Measurements from ENCODE around the gene SUGCT. TPM values are rescaled to one million over a fixed set of nuclear protein-coding genes. Genes with fewer than 3 reads are reported as not detected.

Gene SUGCT
- total RNA-seq, 1 experiment from 2014 or later: 9.9 TPM

DNA sequence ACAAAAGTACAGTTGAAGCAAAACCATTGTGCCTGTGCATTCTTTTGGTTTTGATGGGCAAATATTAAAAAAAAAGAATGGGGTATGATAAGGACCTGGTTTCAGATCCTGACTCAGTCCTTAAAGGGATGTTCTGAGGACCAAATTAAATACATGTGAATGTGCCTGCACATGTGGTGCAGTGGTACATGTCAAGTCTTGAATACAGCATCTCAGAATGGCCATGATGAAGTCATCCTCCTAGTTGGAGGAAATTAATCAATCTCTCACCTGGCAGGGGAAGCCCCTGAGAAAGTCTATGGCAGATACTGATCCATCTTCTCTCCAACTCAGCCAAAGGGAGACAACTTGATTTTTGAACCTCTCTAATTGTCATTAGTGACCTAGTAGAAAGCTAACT lies 207.0 kb downstream of the SUGCT start:
- DNase-seq: no peak
- BruUV-seq (replicated peaks): no TSS peak
- Histone ChIP-seq H3K27me3 (replicated peaks; ENCODE audit: control insufficient read depth, insufficient read depth, low read length) (no peaks in the 10 kb centered on the region), H3K36me3 (ENCODE audit: control insufficient read depth, insufficient read depth, low read length) (no peaks in the 10 kb centered on the region), H3K4me1 (no peaks in the 10 kb centered on the region), H3K4me3 (ENCODE audit: low read depth, low read length) (no peak overlapping the region), H3K9me3 (no peaks in the 10 kb centered on the region)
- H3K9me3 Mint-ChIP-seq (ENCODE audit: unreplicated experiment): peaks cover 20% of the 10 kb centered on the region
- H3K4me3 Mint-ChIP-seq (ENCODE audit: unreplicated experiment): no peak overlapping the region
- H3K27ac Mint-ChIP-seq (ENCODE audit: unreplicated experiment): no peak overlapping the region
- H3K4me1 Mint-ChIP-seq (ENCODE audit: low read depth, unreplicated experiment): no peaks in the 10 kb centered on the region
- POLR2A ChIA-PET: no interaction called here
- CTCF ChIA-PET: no interaction called here
- no peaks in the 10 kb centered on the region for H3K27me3 Mint-ChIP-seq (ENCODE audit: insufficient read depth, unreplicated experiment)
- intact Hi-C loops (cut with micrococcal nuclease; ENCODE audit: unreplicated experiment): no loop called here
- no peaks in the 10 kb centered on the region for H3K36me3 Mint-ChIP-seq (ENCODE audit: insufficient read depth, unreplicated experiment)
- TF ChIP-seq CTCF (IDR thresholded peaks at IDR 0.05; ENCODE audit: insufficient read depth in 1 of 2, low read depth in 1 of 2, low read length in 1 of 2, severe bottlenecking in 1 of 2, unreplicated experiment in 1 of 2): no peak

- Mint-ChIP-seq H3K27ac (ENCODE audit: unreplicated experiment) (no peak overlapping the region), H3K27me3 (ENCODE audit: insufficient read depth, unreplicated experiment) (peaks cover 3% of the 10 kb centered on the region), H3K4me3 (ENCODE audit: unreplicated experiment) (no peak overlapping the region), H3K9me3 (ENCODE audit: unreplicated experiment) (no peaks in the 10 kb centered on the region), H3K36me3 (ENCODE audit: insufficient read depth, unreplicated experiment) (no peaks in the 10 kb centered on the region), H3K4me1 (ENCODE audit: low read depth, unreplicated experiment) (peaks cover 14% of the 10 kb centered on the region)
- Histone ChIP-seq H3K4me1 (no peaks in the 10 kb centered on the region), H3K9me3 (no peaks in the 10 kb centered on the region), H3K4me3 (ENCODE audit: low read depth, low read length) (no peak overlapping the region), H3K36me3 (ENCODE audit: control insufficient read depth, insufficient read depth, low read length) (no peaks in the 10 kb centered on the region), H3K27me3 (replicated peaks; ENCODE audit: control insufficient read depth, insufficient read depth, low read length) (no peaks in the 10 kb centered on the region)
- CTCF ChIA-PET: no interaction called here
- POLR2A ChIA-PET: no interaction called here
- BruUV-seq (replicated peaks): no TSS peak
- TF ChIP-seq CTCF (IDR thresholded peaks at IDR 0.05; ENCODE audit: insufficient read depth in 1 of 2, low read depth in 1 of 2, low read length in 1 of 2, severe bottlenecking in 1 of 2, unreplicated experiment in 1 of 2): no peak
- no peak for DNase-seq
- intact Hi-C loops (cut with micrococcal nuclease; ENCODE audit: unreplicated experiment): no loop called here
Observed at GRCh38 chr7:40346554-40346953, 211.7 kb downstream of the SUGCT start.

- no peak overlapping the region for H3K4me3 Mint-ChIP-seq (ENCODE audit: unreplicated experiment)
- Histone ChIP-seq H3K9me3 (no peaks in the 10 kb centered on the region), H3K27me3 (replicated peaks; ENCODE audit: control insufficient read depth, insufficient read depth, low read length) (no peaks in the 10 kb centered on the region), H3K4me1 (no peaks in the 10 kb centered on the region), H3K4me3 (ENCODE audit: low read depth, low read length) (no peak overlapping the region), H3K36me3 (ENCODE audit: control insufficient read depth, insufficient read depth, low read length) (no peaks in the 10 kb centered on the region)
- H3K4me1 Mint-ChIP-seq (ENCODE audit: low read depth, unreplicated experiment): peaks cover 14% of the 10 kb centered on the region
- ChIA-PET POLR2A (no interaction called here), CTCF (no interaction called here)
- DNase-seq: no peak
- H3K36me3 Mint-ChIP-seq (ENCODE audit: insufficient read depth, unreplicated experiment): no peaks in the 10 kb centered on the region
- no TSS peak for BruUV-seq (replicated peaks)
- intact Hi-C loops (cut with micrococcal nuclease; ENCODE audit: unreplicated experiment): no loop called here
- H3K27me3 Mint-ChIP-seq (ENCODE audit: insufficient read depth, unreplicated experiment): peaks cover 3% of the 10 kb centered on the region
- no peak for TF ChIP-seq CTCF (IDR thresholded peaks at IDR 0.05; ENCODE audit: insufficient read depth in 1 of 2, low read depth in 1 of 2, low read length in 1 of 2, severe bottlenecking in 1 of 2, unreplicated experiment in 1 of 2)
- no peaks in the 10 kb centered on the region for H3K9me3 Mint-ChIP-seq (ENCODE audit: unreplicated experiment)
- no peak overlapping the region for H3K27ac Mint-ChIP-seq (ENCODE audit: unreplicated experiment)
Observed at GRCh38 chr7:40348126-40348728, 213.4 kb downstream of the SUGCT start.
